Skeletal muscle tissue (tissue), 4 donors: ENCODE data around the gene DNAJA3. TPM values are rescaled to one million over a fixed set of nuclear protein-coding genes. Genes with fewer than 3 reads are reported as not detected.

ENCODE experiments used
- H3K27ac ChIP-seq: one replicate; pipeline ENCODE4 v1.7.0; 2013; ENCODE audit warnings: mild to moderate bottlenecking, low read depth, low read length, inconsistent platforms
- H3K27me3 ChIP-seq, 3 donors: one replicate each; pipeline ENCODE4 v1.7.0; 2013; ENCODE audit warnings: low read length in 3 of 3; ENCODE audit not compliant: control insufficient read depth in 3 of 3, insufficient read depth in 3 of 3
- H3K36me3 ChIP-seq, 3 donors: one replicate each; pipeline ENCODE4 v1.7.0; 2013; ENCODE audit warnings: low read length in 3 of 3; ENCODE audit not compliant: control insufficient read depth in 3 of 3, insufficient read depth in 3 of 3
- H3K4me1 ChIP-seq, 3 donors: one replicate each; pipeline ENCODE4 v1.7.0; 2013; ENCODE audit warnings: low read length in 3 of 3, mild to moderate bottlenecking in 3 of 3; ENCODE audit not compliant: control insufficient read depth in 3 of 3, insufficient read depth in 3 of 3
- H3K4me3 ChIP-seq, 3 donors: one replicate each; pipeline ENCODE4 v1.7.0; 2013; ENCODE audit warnings: low read length in 3 of 3
- H3K9ac ChIP-seq, 3 donors: one replicate each; pipeline ENCODE4 v1.7.0; 2013; ENCODE audit warnings: low read length in 3 of 3, mild to moderate bottlenecking in 3 of 3, moderate library complexity in 2 of 3, low read depth in 1 of 3
- H3K9me3 ChIP-seq, 3 donors: one replicate each; pipeline ENCODE4 v1.7.0; 2013; ENCODE audit warnings: low read length in 3 of 3; ENCODE audit not compliant: control insufficient read depth in 3 of 3
- total RNA-seq: library from RNA; depleted of rRNA; stranded (reverse); fragments of >200 nt; gene quantifications from one replicate; pipeline ENCODE4 v1.2.3, GENCODE V29; 2014
- donor health status: Osteomylitis.

DNAJA3 gene
- total RNA-seq, 1 donor from 2014 or later = 35.5 TPM

GRCh38 chr16:4395055-4395726 is 30.5 kb upstream of the DNAJA3 start:
- Histone ChIP-seq H3K9me3 (no peaks in the 10 kb centered on the region), H3K9ac (no peak overlapping the region), H3K4me1 (peaks cover 2 to 9% (median 7%) of the 10 kb centered on the region in 3 donors), H3K4me3 (no peak overlapping the region), H3K27ac (no peak overlapping the region), H3K27me3 (no peaks in the 10 kb centered on the region), H3K36me3 (peaks cover 3 to 17% (median 5%) of the 10 kb centered on the region in 3 donors)

- H3K27me3 ChIP-seq = no peaks in the 10 kb centered on the region
- peaks cover 5 to 18% (median 8%) of the 10 kb centered on the region in 3 donors for H3K36me3 ChIP-seq
- no peak overlapping the region for H3K4me3 ChIP-seq
- no peaks in the 10 kb centered on the region for H3K9me3 ChIP-seq
- peaks cover 0 to 4% (median 2%) of the 10 kb centered on the region in 3 donors for H3K4me1 ChIP-seq
- H3K27ac ChIP-seq = no peak overlapping the region
- no peak overlapping the region for H3K9ac ChIP-seq
Observed at GRCh38 chr16:4399001-4399730, 26.5 kb upstream of the DNAJA3 start.

DNA sequence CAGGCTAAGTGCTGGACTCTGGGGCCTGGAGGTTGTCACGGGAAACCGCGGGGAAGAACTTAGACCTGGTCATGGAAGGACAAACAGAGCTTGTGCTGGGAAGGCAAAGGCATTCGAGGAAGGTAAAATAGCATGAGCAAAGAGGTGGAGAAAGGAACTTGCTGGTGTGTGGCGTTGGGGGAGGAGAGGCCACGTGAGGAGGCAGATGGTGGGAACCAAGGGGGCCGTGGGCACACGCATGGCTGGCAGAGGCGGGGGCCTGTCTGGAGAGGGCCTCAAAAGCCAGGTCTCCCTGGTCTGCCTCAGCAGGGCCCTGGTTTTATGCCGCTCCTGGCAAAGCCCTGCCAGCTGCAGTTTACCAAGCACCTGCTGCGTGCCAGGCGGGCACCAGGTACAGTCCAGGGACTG is 24.6 kb upstream of the DNAJA3 start:
- Histone ChIP-seq H3K27me3 (no peaks in the 10 kb centered on the region), H3K9ac (no peak overlapping the region), H3K4me1 (peaks cover 0 to 4% (median 2%) of the 10 kb centered on the region in 3 donors), H3K9me3 (no peaks in the 10 kb centered on the region), H3K27ac (no peak overlapping the region), H3K36me3 (peaks cover 6 to 14% (median 7%) of the 10 kb centered on the region in 3 donors), H3K4me3 (no peak overlapping the region)

DNA sequence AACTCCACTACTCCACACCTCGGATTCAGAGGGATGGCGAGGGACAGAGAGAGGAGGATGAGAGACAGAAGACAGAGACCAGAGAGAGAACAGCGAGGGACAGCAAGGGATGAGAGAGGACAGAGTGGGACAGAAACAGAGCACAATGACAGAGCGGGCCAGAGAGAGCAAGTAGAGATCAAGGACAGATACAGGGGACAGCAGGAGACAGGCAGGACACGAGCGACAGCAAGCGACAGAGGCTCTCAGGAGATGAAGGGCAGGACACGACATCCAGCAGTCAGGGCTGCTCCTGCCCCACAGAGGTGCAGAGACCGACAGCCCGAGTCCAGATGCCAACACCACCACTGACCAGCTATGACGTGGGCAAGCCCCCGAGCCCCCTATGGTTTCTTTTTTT is 24.2 kb upstream of the DNAJA3 start:
- peaks cover 6 to 17% (median 7%) of the 10 kb centered on the region in 3 donors for H3K36me3 ChIP-seq
- H3K27ac ChIP-seq = no peak overlapping the region
- no peaks in the 10 kb centered on the region for H3K27me3 ChIP-seq
- H3K4me1 ChIP-seq = peaks cover 0 to 4% (median 2%) of the 10 kb centered on the region in 3 donors
- no peak overlapping the region for H3K9ac ChIP-seq
- no peak overlapping the region for H3K4me3 ChIP-seq
- no peaks in the 10 kb centered on the region for H3K9me3 ChIP-seq

- H3K36me3 ChIP-seq = peaks cover 10 to 20% (median 11%) of the 10 kb centered on the region in 3 donors
- H3K27ac ChIP-seq = no peak overlapping the region
- no peaks in the 10 kb centered on the region for H3K9me3 ChIP-seq
- peak overlapping the region in 1 of 3 donors; percentile 64 for H3K9ac ChIP-seq
- H3K27me3 ChIP-seq = no peaks in the 10 kb centered on the region
- H3K4me3 ChIP-seq = peak overlapping the region in 1 of 3 donors; percentile 35
- H3K4me1 ChIP-seq = peaks cover 0 to 4% (median 2%) of the 10 kb centered on the region in 3 donors
Observed at GRCh38 chr16:4402439-4403132, 23.1 kb upstream of the DNAJA3 start.

DNA sequence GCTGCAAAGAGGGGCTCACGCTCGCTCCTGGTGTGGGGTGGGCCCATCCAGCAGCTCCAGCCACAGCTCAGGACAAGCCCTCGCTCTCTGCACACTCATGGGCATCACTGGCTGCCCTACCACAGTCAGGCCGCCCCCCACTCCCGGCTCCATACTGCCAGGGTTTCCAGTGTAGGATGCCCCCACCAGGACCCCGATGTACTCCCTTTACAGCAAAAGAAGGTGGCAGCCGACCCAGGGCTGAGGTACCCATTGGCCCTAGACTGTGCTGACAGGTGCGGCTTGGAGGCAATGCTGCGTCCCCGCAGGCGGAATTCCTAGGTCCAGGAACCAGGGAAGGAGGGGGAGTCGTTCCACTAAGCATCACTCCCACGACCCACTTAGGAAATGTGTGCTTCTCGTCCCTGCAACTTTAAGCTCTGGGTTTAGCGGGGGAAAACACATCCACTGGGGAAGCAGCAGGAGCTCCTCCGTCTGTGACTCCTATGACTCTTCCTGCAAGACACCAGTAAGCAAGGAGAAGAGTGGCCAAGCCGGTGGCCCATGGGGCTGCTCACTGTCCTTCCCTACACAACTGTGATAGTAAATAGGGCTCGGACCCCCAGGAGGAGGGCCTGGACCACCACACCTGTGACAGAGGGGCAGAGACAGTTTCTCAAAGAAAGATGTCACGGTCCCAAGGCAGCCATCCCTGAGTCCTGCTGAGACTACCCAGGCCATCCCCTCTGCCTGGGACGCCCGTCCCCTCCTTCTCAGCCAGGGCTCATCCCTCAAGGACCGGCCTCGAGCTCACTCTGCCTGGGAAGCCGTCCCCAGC is 22.3 kb upstream of the DNAJA3 start:
- Histone ChIP-seq H3K9ac (no peak overlapping the region), H3K4me1 (peaks cover 4 to 10% (median 7%) of the 10 kb centered on the region in 3 donors), H3K4me3 (no peak overlapping the region), H3K36me3 (peaks cover 15 to 22% (median 17%) of the 10 kb centered on the region in 3 donors), H3K27ac (no peak overlapping the region), H3K27me3 (no peaks in the 10 kb centered on the region), H3K9me3 (no peaks in the 10 kb centered on the region)

- H3K27ac ChIP-seq = no peak overlapping the region
- no peak overlapping the region for H3K9ac ChIP-seq
- no peaks in the 10 kb centered on the region for H3K9me3 ChIP-seq
- peaks cover 12 to 18% (median 14%) of the 10 kb centered on the region in 3 donors for H3K4me1 ChIP-seq
- no peaks in the 10 kb centered on the region for H3K27me3 ChIP-seq
- H3K36me3 ChIP-seq = peaks cover 15 to 22% (median 17%) of the 10 kb centered on the region in 3 donors
- H3K4me3 ChIP-seq = no peak overlapping the region
Observed at GRCh38 chr16:4404247-4404966, 21.3 kb upstream of the DNAJA3 start.

DNA sequence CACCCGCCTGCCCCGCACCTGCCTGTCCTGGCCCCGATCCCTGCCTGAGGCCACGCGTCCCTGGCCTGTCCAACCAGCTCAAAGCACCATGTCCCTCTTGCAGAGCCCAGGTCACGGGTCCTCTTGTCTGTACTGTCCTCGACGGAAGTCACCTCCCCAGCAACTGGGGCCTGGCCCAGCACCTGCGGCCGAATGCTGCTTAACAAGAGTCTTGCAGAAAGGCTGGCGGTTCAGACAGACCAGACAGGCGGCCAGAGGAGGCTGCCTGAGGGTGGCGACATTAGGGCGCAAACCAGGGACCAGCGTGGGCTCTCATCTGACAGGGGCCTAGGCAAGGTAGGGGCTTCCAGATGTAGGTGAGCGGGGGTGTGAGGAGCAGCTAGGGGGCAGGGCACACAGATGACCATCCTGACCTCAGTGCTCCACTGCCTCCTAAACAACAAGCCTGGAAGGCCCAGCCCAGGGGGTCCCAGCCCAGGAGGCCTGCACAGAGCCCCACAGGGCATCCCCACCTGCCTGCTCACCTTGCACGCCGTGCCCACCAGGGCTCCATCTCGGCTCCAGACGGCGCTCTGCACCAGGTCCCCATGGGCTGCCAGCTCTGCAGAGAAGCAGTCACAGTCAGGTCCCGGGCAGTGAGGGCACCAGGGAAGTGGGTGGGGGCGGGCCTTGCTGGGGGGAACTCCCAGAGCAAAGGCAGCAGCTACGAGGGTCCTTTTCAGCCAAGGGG is 20.5 kb upstream of the DNAJA3 start:
- H3K36me3 ChIP-seq = peaks cover 15 to 22% (median 17%) of the 10 kb centered on the region in 3 donors

More for the DNA sequence above, 20.5 kb upstream of the DNAJA3 start:
- Histone ChIP-seq H3K27ac (no peak overlapping the region), H3K4me3 (no peak overlapping the region), H3K9ac (no peak overlapping the region), H3K4me1 (peaks cover 19 to 24% (median 19%) of the 10 kb centered on the region in 3 donors), H3K9me3 (no peaks in the 10 kb centered on the region), H3K27me3 (no peaks in the 10 kb centered on the region)
